ENCODE data around the gene APOE.
"Not testable (repeated sequence)": the region's sequence is repeated elsewhere in the genome, so short reads cannot be mapped to it uniquely, and the experiment has no call there.

Gene APOE

GRCh38 chr19:44905437-44906160, at the start of gene APOE:
Gene APOE (plus strand): TSS chr19:44905796. CDS start chr19:44906625, 829 bp downstream.
- DNase-seq = peak; percentile 29

- no peak for DNase-seq
Observed at GRCh38 chr19:44856421-44857083, 49.0 kb upstream of the APOE start.

GRCh38 chr19:44857837-44858236, 47.8 kb upstream of the APOE start:
- no peak for DNase-seq

GRCh38 chr19:44861576-44861975, 44.0 kb upstream of the APOE start:
- DNase-seq = not testable (repeated sequence)

- DNase-seq = no peak
Observed at GRCh38 chr19:44863990-44864389, 41.6 kb upstream of the APOE start.

GRCh38 chr19:44865196-44865767, 40.3 kb upstream of the APOE start:
- DNase-seq = no peak

GRCh38 chr19:44866664-44867063, 38.9 kb upstream of the APOE start:
- DNase-seq = no peak

GRCh38 chr19:44867578-44867977, 38.0 kb upstream of the APOE start:
- no peak for DNase-seq

- DNase-seq = peak; percentile 90
Observed at GRCh38 chr19:44869733-44870470, 35.7 kb upstream of the APOE start.

GRCh38 chr19:44871809-44872208, 33.8 kb upstream of the APOE start:
- DNase-seq = no peak

- no peak for DNase-seq
Observed at GRCh38 chr19:44872661-44873060, 32.9 kb upstream of the APOE start.

GRCh38 chr19:44874317-44874716, 31.3 kb upstream of the APOE start:
- no peak for DNase-seq

GRCh38 chr19:44875666-44876451, 29.7 kb upstream of the APOE start:
- peak; percentile 81 for DNase-seq

- DNase-seq = no peak
Observed at GRCh38 chr19:44876930-44877535, 28.6 kb upstream of the APOE start.

- no peak for DNase-seq
Observed at GRCh38 chr19:44878120-44878865, 27.3 kb upstream of the APOE start.

- no peak for DNase-seq
Observed at GRCh38 chr19:44879309-44880065, 26.1 kb upstream of the APOE start.

- no peak for DNase-seq
Observed at GRCh38 chr19:44882063-44882462, 23.5 kb upstream of the APOE start.

GRCh38 chr19:44882619-44883397, 22.8 kb upstream of the APOE start:
- DNase-seq = not testable (repeated sequence)

- peak; percentile 68 for DNase-seq
Observed at GRCh38 chr19:44883922-44884321, 21.7 kb upstream of the APOE start.

- DNase-seq = no peak
Observed at GRCh38 chr19:44884566-44884965, 21.0 kb upstream of the APOE start.
